Astrocyte of the hippocampus (primary cell): ENCODE results near the gene ELF1.
"Not testable (repeated sequence)": the region's sequence is repeated elsewhere in the genome, so short reads cannot be mapped to it uniquely, and the experiment has no call there.

Experiments used
- DNase-seq: peaks from one replicate; pipeline ENCODE4 v3.0.0; 2011; ENCODE audit warnings: low read depth, low spot score

ELF1 gene

GRCh38 chr13:40893573-40893972 lies 125.5 kb downstream of the ELF1 start:
- DNase-seq = not testable (repeated sequence)

- no peak for DNase-seq
These were observed 133.1 kb downstream of the ELF1 start for GRCh38 chr13:40886017-40886416.

GRCh38 chr13:40884175-40884574 lies 134.9 kb downstream of the ELF1 start:
- DNase-seq = not testable (repeated sequence)
